ENCODE results near the gene NANOS1. TPM values are rescaled to one million over a fixed set of nuclear protein-coding genes. Genes with fewer than 3 reads are reported as not detected.

Gene NANOS1, protein sequence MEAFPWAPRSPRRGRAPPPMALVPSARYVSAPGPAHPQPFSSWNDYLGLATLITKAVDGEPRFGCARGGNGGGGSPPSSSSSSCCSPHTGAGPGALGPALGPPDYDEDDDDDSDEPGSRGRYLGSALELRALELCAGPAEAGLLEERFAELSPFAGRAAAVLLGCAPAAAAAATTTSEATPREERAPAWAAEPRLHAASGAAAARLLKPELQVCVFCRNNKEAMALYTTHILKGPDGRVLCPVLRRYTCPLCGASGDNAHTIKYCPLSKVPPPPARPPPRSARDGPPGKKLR
- 0.76 TPM for polyA plus RNA-seq (2013, experiment 1 of 2; ENCODE audit: insufficient read length)
- 1.0 TPM for polyA plus RNA-seq (2013, experiment 2 of 2; ENCODE audit: insufficient read length)

DNA sequence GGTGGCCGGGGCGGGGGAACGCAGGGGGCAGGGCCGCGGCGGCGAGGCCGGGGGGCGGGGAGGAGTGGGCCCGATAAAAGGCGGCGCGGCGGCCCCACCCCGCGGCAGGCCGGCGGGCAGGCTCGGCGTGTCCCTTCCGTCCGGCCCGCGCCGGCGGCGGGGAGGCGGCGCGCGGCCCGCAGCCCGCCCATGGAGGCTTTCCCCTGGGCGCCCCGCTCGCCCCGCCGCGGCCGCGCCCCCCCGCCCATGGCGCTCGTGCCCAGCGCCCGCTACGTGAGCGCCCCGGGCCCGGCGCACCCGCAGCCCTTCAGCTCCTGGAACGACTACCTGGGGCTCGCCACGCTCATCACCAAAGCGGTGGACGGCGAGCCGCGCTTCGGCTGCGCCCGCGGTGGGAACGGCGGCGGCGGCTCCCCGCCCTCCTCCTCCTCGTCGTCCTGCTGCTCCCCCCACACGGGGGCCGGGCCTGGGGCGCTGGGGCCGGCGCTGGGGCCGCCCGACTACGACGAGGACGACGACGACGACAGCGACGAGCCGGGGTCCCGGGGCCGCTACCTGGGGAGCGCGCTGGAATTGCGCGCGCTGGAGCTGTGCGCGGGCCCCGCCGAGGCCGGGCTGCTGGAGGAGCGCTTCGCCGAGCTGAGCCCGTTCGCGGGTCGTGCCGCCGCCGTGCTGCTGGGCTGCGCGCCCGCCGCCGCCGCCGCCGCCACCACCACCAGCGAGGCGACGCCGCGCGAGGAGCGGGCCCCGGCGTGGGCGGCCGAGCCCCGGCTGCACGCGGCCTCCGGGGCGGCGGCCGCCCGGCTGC, at the start of gene NANOS1:
NANOS1 (plus strand) TSS at position 102 of the 808 bp plus-strand sequence; CDS start at position 190, 88 bp downstream.
- no peak for DNase-seq

DNA sequence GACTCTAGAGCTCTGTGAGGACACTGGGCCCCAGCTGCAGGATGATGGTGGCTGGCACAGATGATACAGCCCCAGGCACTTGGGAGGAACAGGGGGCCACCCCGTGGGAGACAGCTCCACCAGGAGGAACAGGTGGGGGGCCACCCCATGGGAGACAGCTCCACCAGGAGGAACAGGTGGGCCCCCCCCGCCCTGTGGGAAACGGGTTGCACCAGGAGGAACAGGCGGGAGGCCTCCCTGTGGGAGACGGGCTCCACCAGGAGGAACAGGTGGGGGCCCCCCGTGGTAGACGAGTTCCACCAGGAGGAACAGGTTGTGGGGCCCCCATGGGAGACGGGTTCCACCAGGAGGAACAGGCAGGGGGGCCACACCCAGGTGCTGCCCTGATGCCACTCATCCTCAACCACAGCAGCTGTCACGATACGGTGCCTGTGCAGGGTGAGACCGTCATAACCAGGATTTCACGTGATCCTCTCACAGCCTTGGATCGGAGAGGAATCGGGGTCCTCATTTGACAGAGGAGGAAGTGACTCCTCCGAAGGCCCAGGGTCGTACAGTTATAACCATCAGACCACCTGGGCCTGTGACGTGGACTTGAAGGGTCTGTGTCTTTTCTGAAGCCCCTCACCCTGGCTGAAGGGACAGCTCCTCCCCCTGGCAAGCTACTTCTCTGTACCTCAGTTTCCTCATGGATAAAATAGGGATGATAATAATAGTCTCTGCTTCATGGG, 49.2 kb upstream of the NANOS1 start:
- no peak for DNase-seq

DNA sequence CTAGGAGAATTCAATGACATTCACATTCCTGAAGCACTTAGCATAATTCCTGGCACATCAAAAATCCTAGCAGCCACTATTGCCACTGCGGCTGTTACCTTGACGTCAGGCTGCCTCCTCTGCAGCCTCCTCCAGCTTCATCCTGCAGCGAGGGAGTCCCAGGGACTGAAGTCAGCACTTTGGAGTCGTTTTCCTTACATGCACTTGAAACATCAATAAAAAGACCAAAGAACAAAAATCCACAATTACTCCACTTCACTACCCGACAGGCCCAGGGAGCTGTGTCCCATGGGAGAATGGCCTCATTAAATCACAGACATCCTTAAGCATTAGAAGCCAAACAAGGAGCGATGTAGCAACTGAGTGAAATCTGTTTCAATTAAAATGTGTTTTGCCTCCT, 48.6 kb upstream of the NANOS1 start:
- DNase-seq = no peak

DNA sequence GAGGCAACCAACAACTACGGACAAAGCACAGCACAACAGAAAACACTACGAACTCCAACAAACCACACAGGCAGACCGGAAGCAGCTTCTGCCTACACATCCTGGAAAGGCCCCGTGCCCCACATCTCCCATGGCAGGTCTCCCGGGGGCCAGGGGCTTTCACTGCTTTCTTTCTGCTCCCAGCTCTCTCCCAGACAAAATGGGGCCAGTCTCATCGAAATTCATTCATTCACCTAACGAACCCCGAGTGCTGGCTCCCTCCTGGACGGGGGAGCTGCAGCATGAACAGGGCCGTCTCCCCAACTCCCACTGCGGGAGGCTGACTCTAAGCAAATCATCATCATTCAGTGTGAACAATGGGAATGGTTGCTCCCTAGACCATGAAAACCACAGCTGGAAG, 47.6 kb upstream of the NANOS1 start:
- DNase-seq = no peak

DNA sequence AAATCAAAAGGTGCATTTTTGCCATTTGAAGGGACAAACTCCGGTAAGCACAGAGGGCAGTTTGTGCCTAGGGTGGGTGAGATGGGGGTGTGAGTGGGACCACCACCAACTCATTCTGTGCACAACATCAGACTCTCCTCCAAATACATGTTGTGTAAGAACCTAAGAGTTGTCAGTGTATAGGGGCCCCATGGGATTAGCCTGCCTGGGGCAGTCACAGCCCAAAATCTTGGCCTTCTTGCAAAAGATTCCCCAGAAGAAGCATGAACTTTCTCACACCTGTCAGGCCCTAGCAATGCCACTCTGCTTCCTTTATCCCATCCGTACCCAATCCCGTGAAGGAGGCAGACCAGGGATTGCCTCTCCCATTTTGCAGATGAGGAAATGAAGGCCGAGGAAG, 47.1 kb upstream of the NANOS1 start:
- DNase-seq = no peak

DNA sequence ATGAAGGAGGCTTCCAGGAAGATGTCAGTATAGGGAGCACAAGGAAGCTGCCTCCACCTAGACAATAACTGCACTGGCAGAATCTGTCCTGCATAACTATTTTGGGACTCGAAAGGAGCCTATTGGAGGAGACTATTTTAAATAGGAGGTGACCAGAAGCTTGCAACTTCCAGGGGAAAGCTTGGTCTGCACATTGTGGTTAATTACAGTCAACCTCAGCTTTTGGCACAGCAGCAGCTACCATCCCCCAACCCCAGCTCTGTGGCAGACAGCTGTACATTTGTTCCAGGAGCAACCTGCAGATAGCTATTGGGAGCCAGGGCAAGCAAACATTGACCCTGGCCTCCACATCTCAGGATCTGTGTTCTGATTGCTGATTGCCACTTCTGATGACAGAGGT, 46.3 kb upstream of the NANOS1 start:
- no peak for DNase-seq

DNA sequence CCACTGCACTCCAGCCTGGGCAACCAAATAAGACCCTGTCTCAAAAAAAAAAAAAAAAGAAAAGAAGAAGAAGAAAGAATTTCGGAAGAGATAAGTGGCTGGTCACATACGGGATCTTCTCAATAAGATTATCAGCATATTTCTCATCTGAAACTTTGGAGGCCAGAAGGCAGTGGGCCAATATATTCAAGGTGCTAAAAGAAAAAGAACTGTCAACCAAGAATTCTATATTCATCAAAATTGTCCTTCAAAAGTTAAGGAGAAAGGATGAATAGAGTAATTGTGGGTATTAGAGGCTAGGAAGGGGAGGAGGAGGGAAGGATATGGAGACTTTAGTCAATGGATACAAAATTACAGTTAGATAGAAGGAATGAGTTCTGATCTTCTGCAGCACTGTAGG, 43.9 kb upstream of the NANOS1 start:
- DNase-seq = no peak

DNA sequence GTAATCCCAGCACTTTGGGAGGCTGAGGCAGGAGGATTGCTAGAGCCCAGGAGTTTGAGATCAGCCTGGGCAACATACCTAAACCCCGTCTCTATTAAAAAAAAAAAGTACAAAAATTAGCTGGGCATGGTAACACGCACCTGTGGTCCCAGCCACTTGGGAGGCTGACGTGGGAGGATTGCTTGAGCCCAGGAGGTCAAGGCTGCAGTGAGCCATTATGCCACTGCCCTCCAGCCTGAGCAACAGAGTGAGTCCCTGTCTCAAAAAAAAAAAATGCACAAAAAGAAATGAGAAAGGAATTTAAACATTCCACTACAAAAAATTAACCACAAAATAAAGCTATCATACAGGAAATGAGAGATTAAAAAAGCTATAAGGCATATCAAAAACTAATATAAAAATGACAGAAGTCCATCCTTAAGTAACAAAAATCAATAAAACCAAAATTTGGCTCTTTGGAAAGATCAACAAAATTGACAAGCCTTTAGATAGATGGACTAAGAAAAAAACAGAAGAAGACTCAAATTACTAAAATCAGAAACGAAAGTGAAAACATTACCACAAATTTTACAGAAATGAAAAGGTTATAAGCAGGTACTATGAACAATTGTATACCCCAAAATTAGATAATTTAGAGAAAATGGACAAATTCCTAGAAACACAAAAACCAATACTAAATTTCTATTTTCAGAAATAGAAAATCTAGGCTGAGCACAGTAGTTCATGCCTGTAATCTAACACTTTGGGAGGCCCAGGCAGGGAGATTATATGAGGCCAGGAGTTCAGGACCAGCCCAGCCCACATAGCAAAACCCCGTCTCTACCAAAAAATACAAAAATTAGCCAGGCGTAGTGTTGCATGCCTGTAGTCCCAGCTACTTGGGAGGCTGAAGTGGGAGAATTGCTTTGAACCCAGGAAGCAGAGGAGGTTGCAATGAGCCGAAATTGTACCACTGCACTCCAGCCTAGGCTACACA, 42.4 kb upstream of the NANOS1 start:
- DNase-seq = no peak

DNA sequence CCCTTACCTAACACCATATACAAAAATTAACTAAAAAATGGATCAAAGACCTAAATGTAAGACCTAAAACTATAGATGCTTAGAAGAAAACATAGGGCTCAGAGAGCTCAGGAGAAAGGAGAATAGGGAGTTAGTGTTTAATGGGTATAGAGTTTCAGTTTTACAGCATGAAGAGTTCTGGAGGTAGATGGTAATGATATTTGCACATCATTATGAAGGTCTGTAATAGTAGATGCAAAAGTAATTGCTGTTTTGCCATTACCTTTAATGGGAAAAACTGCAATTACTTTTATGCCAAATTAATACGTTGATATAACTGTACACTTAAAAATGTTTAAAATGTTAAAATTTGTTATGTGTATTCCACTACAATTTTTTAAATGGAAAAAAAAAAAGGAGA, 39.2 kb upstream of the NANOS1 start:
- no peak for DNase-seq

DNA sequence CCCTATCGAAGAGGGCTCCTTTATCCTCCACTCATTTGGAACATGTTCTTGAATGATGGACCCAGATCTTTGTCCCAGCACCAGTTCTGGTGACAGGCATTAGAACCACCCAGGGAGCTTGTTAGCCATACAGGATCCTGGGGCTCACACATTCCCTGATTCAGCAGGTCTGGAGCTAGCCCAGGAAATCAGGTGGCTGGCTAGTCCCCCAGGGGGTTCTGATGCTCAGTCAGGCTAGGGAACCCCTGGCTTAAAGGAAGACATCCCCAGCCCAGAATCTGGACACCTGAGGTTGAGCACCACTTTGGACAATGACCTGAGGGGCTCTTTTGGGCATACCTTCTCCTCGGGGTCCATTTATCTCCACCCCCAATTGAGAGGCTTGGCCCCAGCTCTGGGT, 37.0 kb upstream of the NANOS1 start:
- no peak for DNase-seq

DNA sequence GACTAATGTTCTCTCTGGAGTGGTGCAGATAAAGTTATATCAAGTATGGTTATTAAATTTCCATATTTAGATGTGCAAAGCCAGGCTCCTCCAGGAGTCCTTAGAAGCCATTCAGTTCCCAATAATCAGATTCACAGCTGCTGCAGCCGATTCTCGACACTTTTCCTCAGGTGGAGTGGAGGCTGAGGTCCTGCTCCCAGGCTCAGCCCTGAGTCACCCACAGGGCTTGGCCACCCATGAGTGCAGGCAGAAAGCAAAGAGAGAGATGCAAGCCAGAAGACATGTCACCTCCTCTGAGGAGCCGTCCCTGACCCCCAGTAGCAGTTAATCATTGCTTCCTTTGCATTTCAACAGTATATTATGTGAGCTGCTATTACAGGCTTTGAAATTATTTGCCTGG, 36.3 kb upstream of the NANOS1 start:
- DNase-seq = no peak

DNA sequence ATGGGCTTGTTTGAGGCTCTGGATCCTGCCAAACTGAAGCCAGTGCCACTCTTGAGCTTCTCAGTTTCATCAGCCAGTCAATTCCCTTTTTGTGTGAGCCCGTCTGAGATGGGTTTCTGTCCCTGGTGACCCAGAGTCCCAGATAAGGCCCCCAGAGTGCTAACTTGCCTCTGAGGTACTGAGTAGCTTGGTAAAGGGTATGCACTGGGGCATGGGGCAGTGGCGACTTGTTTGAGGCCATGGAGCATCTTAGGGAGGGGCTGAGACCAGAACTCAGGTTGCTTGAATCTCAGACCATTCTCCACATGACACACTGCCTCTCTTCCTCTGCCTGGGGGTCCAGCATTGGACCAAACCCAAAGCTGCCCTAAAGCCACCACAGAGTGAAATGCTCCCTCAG, 35.2 kb upstream of the NANOS1 start:
- no peak for DNase-seq

DNA sequence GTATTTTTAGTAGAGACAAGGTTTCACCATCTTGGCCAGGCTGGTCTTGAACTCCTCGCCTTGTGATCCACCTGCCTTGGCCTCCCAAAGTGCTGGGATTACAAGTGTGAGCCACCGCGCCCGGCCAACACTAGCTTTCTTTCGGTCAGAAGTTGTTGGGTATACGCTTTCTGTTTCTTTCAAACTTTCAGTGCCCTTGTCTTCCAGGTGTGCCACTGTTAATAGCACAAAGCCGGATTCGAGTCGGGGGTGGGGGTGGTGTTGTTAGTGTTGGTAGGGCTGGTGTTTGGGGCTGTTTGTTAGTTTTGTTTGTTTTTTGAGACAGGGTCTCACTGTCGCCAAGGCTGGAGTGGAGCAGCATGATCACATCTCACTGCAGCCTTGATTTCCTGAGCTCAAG, 33.8 kb upstream of the NANOS1 start:
- no peak for DNase-seq

DNA sequence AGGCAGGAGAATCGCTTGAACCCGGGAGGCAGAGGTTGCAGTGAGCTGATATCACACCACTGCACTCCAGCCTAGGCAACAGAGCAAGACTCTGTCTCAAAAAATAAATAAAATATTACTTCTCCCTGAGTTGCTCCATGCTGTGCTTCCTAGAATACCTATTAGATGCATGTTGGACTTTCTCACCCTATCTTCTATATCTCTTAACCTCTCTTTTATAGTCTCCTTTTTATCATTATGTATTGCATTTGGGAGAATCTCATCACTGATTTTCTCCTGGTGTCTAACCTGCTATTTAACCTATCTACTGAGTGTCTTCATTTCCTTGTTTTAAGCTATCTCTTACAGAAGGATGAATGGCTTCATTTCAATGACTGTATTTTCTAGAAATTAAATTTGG, 32.1 kb upstream of the NANOS1 start:
- no peak for DNase-seq

DNA sequence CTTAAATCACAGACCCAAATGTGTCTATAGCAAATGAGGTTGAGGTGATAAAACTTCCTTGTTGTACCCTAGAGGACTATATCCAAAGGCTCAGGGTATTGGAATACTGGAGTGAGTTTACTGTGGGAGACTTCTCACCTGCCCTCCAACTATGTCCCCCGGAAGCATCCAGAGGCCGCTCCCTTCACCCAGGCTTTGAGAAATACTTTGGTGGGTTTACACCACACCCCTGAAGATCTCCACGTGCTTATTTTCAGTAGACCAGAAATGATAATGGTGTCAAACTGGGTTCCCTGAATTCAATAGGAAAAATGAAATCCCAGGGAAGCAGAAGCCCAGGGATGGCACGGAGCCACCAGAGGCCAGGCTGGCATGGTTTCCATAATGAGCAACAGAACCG, 31.3 kb upstream of the NANOS1 start:
- DNase-seq = no peak

DNA sequence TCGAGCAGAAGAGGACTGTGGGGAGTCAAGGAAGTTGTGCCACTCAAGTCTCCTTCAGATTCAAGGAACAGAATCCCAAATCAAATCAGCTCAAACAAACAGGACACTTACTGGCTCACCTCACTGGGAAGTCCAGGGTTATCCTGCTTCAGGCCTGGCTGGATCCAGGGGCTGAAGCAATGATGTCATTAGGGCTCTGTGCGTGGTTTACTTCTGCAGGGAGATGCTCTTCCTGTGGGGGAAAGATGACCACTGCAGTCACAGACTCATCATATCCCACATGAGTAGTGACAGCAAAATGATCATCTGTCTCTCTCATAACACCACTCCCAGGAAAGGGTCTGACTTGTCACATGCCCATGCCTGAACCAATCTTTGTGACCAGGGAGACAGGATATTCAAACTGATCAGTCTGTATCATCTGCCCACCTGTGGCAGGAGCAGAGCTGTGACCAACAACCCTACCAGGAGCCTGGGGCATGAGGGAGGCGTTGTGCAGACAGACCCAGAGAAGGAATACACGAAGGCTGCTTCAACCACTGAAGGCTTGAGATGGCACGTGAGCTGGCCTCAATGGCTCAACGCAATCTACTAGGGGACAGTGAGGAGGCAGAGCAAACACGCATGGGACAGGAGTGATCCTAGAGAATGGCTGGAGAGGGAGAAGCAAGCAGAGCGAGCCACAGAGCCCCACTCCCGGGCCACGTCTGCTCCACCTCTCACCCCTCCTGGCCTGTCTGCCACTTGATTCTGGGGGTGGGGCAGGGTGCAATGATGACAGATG, 27.6 kb upstream of the NANOS1 start:
- no peak for DNase-seq

DNA sequence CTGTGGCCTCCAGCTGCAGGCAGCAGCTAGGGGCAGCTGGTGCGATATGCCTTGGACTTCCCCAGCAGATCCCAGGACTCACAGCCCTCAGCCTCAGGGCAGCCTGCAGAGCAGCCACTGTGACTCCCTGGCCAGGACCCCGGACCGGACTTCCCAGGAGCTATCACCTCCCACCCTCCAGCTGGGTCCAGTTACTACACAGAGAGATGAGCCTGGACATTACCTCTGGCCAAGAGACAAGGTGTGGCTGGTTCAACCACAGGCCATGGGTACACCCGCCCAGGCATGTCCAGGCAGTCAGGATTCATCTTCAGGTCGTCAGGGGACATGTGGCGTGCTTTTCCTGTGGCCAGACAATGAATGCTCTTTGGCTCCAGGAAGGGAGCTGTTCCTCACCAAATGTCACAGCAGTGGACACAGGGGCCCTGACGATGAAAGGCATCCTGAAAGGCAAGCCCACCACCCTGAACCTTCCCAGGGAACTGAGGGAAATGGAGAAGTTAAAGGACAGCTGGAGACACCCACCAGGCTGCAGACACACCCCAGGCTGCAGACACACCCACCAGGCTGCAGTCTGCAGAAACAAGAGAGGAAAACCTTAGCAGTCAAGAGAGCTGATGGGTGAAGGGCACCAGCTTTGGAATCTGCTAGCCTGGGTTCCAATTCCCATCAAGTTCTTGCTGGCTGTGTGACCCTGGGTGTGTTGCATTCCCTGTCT, 25.8 kb upstream of the NANOS1 start:
- no peak for DNase-seq

DNA sequence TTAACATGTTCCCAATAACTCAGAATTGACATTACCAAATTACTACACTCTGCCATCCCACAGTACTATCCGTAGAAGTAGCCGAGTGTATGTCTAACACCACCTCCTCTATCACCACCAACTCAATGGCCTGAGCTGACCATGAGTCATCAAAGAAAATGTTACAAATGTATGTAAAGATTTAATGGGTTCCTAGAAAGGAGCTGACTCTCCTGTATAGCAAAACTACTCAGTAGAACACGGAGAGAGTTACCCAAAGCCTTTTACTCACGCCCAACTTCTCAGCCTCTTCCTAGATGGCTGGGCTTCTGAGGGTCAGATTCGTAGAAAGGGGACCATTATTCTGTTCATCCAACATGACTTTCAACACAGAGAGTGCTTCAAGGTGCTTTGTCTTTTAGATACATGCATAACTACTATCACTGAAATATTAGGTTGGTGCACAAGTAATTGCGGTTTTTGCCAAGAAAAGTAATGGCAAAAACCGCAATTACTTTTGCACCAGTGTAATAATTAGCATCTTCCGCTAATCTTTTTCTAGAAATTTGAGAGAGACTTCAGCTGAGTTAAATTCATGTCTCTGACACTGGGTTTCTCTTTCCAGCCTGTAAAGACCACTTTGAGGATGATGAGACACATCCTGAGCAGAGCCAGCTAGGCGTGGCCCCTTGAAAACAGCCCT, 24.0 kb upstream of the NANOS1 start:
- DNase-seq = no peak

DNA sequence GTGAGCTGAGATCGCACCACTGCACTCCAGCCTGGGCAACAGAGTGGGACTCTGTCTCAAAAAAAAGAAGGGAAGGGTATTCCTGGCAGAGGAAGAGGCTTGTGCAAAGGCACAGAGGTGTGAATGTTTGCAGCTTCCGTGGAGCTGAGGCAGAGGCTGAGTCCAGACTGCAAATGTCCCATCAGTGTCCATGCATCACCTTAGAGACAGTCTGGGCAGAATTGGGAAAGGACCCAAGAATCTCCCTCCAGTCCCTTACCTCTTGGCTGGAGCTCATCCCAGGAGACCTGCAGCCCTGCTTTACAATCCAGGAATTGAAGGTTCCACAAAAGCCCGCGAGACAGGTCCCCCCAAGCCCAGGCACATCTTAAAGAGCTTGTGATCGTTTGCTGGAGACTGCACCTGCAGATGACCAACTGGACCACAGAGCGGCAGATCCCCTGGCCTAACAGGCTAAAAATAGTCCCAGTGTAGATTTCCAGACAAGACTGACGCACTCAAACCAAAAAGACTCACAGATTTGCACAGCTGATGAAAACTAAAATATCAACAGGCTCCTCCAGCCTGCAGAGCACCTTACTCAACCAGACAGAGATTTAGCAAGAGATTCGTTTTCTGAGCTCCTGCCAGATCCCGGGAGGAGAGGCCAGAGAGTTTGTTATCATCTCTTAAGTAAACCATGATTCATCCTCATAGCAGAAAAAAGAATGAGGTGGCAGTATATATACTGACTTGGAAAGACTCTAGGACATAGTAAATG, 22.9 kb upstream of the NANOS1 start:
- peak; percentile 93 for DNase-seq
